NCI-H526 treated with DMSO at 0.1 percent for 48 hours (cell line): ENCODE results near the gene FRY.
"Not testable (repeated sequence)": the region's sequence is repeated elsewhere in the genome, so short reads cannot be mapped to it uniquely, and the experiment has no call there.

Experiments used
- DNase-seq: peaks from one replicate; lab custom pipeline; 2025; lab: John Stamatoyannopoulos, UW

FRY gene

DNA sequence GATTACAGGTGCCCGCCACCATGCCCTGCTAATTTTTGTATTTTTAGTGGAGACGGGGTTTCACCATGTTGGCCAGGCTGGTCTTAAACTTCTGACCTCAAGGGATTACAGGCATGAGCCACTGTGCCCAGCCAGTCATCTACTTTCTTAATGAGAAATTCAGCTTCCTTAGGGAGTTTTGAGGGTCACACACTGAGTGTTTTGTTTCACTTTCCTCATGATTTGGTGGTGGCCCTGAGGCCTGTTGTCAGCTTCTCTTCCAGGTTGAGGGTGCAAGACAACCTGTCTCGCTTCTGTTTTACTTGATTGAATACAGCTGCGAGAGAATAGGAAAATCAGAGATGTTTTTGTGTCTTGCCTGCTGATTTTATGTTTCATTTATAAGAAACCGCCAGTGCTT lies 9.9 kb downstream of the FRY start:
- no peak for DNase-seq

DNA sequence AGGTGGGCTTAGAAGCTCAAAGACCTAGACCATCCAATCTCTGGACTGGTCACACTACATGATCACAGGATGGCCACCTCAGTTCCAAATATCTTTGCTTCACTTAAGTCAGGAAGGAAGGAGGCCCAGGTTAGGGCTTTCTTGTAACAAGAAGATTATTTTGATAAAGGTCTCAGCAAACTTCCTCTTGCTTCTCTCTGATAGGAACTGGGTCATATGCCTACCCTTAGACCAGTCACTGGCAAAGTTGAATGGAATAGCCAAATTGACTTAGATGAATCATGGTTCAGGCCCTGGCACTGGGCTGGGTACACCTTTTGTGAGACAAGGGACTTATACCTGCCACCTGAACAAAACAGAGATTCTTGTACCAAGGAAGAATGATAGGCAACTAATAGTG lies 11.0 kb downstream of the FRY start:
- no peak for DNase-seq

DNA sequence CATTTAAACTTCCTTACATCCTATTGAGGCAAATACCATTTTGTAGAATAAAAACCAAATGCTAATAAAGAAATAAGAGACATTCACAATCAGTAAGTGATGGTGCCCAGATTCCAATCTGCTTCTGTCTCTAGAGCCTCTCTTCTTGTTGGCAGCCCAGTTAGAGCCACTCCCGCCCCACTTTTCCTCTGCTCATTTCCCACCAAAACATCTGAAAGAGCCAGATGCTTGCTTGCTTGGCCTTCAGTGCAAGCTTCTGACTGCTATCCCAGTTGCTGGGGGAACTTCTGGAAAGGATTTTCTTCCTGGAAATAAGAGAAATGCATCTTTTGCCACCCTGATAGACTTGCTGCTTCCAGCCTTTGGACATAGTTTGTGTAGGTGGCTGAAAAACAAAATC lies 12.9 kb downstream of the FRY start:
- DNase-seq = no peak

DNA sequence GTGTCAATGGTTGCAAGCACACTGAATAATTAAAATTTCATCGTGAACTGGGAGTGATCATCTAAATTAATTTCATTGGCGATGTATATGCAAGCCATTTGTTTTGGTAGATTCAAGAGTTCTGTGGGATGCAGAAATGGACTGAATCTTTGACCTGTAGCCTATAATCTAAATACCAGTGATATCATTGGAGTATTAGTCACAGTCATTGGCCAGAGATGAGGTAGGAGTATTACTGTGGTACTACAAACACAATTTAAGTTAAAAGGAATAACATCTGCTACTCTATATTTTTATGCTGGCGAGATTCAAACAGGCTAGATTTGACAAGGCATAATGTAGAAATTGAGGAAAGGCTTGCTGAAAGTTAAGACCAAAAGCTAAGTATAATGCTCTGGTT lies 14.0 kb downstream of the FRY start:
- no peak for DNase-seq

DNA sequence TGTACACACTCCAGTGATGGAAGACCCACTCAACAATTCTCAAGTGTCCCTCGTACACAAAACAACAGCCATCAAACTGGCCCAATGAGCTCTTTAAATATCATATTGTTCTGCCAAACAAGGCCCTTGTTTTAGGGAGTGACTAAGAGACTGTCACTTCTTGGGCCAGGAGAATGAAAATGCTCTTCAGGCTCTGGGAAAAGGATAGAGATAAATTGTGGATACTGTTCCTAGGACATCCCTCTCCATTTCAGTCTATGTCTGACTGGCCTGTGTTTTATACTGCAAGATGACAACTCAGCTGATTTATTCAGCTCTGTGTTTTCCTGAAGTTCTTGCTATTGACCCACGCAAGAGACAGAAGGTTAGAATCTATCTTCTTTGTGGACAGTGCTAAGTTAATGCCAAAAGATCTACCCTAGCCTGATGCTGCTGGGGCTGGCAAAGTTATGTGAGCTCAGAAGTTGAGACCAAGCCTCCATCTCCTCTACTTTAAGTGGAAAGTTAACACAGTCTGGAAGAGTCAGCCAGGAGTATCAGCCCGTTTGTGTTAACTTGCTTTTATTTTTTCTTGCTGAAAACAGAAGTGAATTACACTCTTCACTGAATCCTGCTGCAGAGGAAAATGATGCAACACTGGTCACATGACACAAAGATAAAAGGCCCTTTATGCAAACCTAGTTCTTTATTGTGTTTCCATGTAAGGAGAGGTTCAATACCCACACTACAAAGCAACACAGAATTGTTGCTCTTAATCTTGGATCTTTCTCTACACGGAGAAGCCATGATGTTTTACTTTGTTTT lies 14.6 kb downstream of the FRY start:
- peak; percentile 33 for DNase-seq

DNA sequence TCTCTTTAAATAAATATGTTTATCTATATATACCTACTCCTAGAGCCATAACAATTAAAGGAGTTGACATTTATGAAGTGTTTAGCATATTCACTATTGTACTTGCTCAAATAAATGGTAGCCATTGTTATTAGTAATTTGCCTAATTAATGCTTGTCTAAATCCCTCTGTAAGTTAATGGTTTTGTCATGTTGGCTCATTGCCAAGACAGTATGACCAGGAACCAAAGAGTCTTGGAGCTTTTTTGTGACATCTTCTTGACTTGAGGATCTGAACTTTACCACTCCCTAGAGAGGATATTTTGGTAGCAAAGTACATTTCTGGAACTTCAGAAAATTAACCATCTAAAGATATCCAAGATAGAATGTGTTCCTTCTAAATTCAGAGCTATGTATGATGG lies 15.5 kb downstream of the FRY start:
- no peak for DNase-seq

DNA sequence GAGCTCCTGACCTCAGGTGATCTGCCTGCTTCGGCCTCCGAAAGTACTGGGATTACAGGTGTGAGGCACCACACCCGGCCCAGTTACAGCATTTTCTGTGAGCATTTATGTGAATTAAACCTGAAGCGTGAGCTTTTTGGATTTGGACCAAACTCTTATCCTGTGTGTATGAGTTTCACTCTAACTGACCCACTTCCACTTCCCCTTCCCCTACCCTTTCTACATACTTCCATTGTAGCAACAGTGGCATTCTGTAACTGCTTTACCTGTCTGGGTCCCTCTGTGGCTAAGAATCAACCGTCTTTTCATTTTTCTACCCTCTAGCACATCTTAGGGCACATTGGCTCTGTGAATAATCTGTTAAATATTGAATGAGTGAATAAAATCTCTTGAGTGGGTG lies 16.2 kb downstream of the FRY start:
- no peak for DNase-seq

DNA sequence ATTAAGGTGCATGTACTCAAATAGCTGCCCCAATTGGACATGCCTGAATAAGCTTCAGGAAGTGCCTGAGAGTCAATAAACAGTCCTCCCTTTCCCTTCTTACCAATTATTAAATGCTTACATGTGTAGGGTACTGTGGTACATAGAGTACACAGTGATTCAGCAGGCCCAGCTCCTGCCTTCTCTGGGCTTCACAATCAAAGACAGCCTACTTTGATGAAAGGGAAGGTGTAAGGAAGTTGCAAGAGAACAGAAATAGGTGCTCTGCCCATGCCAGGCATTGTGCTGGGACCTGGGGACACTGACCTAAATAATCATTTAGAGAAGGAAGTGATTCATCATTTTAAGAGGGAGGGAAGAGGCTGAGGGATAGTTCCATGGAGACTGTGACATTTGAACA lies 17.2 kb downstream of the FRY start:
- peak; percentile 65 for DNase-seq

DNA sequence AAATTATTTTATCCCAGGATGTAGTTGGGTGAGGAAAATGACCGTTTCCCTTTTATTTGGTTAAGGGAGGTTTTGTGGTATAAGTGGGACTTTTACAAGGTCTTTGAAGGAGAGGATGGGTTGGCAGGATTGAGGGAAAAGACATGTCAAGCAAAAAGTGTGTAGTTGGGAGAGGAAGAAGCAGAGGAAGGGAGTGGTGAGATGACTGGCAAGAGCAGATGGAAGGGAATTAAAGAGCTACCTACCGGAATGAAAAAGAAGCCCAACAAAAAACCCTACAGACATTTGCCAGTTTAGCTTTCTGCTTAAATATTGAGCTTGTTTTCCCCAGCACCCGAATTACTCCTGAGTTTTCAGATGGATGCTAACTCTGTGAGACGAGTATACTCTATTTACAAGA lies 19.6 kb downstream of the FRY start:
- no peak for DNase-seq

DNA sequence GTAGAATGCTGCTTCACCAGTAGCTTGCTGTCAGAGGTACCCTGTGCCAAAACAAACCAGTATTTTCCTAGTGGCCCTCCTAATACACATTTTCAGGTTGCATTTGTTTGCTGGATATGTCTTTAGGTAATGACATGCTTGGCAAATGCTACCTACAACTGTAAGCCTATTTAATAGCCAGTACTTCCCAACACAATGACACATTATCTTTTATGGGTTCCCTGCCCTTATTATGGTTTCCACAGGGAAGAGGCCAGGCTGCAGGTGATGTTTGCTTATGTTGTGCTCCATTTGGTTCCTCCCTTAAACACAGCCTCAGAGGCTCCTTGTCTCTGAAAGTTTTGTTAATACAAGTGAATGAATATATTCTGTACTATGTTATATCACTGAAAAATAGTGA lies 24.7 kb downstream of the FRY start:
- DNase-seq = peak; percentile 96

DNA sequence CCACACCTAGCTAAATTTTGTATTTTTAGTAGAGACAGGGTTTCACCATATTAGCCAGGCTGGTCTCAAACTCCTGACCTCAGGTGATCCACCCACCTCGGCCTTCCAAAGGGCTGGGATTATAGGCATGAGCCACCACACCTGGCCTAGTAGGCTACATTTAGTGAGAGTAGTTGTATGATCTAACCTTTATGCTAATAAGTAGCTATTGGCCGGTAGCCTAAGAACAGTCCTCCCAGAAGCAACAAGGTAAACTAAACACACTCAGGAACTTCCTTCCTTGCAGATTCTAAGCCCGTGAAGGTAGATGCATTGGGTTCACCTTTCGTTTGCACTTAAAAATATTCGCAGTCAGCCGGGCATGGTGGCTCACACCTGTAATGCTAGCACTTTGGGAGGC lies 25.8 kb downstream of the FRY start:
- not testable (repeated sequence) for DNase-seq

DNA sequence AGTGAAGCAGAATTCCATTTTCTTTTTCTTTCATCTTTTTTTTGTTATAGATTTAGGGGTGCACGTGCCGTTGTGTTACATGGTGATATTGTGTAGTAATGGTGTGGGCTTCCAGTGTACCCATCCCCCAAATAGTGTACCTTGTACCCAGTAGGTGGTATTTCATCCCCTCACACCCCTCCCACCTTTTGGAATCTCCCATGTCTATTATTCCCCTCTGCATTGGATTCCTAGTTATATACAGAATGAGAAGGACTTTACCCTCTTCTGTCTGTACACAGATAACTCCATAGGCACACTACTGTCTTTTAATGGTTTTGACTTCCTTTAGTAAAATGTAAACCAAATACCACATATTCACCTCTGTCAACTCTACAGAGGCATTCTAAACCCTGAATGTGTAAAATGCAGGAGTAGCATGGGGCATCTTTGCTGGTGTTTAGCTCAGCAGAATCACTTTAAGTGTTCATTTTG lies 28.0 kb downstream of the FRY start:
- peak; percentile 53 for DNase-seq

DNA sequence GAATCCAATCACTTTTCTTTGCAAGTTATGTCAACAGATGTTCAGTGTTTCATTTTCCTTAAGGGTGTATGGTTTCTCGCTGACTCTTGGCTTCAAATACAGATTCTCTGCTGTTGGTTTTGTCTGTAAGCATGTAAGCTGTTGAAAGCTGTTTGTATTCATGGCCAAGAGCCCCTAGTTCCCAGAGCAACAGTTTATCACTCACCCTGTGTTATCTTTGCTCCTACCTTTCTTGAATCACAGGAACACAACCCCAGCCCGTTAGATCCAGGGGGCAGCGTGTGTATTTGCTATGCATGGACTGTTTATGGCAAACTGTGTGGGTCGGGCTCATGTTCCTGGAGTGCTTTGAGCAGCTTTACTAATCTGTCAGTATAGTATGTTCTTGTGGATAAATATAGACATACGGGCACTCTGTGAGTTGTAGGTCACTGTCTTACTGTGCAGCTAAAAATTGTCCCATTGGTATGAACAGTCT lies 28.9 kb downstream of the FRY start:
- DNase-seq = no peak

DNA sequence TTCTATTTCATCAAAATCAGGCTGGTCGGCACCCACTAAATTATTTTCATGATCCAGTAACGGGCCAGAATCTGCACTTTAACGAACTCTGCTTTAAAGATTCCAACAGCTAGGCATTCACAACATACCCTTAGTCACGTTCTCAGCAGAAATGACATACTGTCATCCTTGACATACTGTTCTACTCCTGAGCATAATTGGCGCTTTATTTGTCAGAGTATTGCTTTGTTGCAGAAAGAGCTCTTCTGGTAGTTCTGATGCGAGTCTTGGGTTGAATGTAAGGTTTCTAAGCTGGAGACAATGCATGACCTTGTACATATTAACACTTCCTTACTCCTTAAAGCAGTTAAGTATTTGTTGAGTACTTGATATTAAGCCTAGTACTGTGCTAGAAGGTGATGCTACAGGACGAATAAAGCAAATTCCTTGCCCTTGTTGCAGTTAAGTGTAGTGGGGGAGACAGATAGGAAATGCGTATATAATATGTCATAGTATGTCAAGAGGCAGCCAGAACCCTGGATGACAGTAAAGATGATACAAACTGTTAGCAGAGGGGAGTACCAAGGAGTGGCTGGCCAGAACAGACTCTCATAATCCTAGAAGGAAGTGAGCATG lies 32.2 kb downstream of the FRY start:
- no peak for DNase-seq

DNA sequence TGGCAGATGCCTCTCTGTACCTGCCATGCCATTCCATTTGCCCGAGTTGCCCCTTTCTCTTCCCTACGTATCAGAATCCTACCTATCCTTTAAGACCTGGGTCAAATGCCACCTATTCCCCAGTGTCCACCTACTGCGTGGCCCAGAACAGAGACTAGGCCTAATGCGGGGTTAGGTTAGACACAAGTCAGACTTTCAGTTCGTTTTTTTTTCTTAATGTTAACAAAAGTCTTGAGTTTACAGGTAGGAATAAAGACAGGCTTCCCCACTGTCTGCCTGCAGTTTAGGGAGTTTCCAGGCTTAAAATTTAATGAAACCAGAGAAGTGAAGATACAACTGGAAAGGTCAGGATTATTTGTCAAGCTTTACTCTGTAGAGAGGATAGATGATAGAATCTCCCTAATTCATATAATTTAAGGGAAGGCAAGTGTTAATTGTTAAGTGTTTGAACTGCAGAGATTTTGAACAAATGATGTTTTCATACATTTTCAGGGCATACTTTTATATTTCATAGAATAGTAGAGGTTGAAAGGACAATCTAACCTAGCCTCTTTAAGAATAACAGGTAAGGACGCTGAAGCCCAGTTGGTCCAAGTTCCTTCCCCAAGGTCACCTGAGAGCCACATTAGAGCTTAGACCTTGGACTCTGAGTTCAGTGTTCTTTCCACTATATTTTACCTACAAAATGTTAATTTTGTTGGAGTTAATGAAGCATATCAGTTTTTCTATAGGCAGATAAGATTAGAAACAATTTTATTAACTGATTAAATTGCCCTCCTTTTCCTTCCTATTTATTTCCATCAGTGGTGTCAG lies 35.8 kb downstream of the FRY start:
- no peak for DNase-seq

DNA sequence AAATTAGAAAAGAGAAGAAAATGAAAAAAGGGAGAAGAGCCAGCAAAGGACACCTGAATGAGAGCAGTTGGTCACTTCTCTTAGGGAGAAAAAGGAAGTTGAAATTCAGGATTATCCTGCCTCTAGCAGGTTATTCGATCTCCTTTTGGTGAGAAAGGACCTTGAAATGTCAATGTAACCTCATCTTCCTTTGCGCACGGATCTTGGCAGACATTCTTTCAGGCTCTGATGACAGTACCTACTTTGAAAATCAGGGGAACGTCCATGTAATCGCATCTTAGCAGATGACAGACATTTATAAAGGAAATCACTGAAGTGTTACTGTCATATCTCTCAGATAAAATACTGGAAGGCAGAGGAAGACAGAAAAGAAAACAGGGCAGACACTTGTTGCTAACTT lies 36.7 kb downstream of the FRY start:
- DNase-seq = no peak

DNA sequence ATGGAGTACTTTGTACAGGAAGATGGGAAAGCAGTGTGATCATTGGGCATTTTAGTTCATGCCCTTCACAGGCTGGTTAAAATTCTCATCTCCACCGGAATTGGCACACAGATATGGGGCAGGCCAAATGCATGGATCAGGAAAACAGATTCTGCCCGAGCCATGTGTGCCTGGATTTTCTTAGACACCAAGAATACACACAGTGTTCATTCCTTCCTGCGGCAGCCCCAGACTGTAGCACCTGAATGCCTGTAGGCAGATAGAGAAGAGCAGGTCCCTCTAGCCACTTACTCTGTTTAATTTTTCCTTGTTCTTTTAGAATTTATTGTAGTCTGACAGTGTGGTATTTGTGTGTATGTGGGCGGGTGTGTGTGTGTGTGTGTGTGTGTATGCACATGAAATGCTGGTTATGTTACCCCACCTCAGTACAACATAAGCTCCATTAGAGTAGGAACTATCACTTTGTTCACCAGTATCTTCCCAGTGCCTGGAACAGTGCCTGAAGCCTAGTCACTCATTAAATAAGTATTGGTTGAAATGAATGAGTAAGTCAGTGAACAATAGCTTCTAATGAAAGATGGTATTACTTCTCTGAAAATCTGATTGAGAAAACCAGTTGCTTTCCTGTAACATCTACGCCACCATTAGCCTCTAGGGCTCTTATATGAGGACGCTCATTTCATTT lies 41.7 kb downstream of the FRY start:
- DNase-seq = no peak

DNA sequence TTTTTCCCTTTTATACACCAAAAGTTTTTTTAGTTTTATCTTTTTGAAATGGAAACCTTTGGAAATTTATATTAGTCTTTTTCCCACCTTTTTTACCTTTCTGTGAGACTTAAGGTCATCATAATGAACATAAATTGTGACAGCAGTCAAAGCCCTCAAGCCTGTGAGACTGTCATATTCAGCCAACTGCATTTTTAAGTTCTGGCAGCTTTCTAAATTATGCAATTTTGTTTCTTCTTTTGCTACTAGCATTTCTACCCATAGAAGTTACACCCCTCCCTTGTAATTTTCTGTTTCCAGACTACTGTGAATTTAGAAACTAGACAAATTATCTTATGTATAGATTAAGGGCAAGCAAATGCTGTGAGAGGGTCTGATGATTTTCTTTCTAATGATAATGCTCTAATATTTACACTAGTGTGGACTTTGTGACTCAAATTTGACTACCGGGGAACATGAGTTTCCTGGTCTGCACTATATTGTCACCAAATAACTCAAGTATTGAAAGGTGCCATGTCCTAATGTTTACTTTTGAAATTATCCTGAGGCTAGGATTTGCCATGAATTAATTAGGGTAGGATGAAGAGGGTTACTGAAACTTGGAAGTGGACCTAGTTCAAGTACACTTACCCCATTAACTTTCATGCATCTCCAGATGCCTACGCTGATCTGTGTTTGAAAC lies 43.7 kb downstream of the FRY start:
- peak; percentile 95 for DNase-seq

DNA sequence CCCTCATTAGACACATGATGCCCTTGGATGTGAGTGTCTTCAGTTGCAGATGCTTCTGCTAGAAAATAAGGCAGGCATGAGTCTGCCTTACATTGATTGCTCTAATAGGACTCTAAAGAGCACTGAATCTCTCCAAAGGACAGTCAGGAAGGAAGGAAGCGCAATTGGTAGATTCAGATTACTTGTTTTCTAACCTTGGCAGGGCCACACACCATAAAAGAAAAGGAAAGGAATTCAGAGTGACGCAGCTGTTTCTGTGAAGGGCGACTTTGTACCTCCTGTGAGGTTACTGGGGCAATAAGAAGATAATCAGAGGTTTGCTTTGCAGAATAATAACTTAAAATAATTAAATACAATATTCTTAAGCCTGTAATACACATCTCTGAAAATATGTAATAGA lies 48.0 kb downstream of the FRY start:
- no peak for DNase-seq

DNA sequence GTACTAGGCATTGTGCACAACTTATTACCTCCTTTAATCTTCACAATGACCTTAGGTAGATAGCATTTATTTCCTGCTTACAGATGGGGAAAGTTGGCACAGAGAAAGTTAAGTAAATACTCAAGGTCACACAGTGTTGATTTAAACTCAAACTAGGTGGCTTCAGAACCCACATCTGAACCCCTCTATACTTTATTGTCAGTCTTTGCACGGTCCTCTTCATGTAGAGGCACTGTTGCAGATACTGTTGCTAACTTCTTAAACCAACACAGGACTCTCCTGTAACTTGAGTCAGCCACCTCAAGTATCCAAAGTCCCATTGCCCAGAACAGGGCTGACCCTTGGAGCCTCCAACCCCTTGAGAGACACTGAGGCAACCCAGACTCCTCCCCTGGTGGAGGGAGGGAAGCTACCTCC lies 48.8 kb downstream of the FRY start:
- no peak for DNase-seq

DNA sequence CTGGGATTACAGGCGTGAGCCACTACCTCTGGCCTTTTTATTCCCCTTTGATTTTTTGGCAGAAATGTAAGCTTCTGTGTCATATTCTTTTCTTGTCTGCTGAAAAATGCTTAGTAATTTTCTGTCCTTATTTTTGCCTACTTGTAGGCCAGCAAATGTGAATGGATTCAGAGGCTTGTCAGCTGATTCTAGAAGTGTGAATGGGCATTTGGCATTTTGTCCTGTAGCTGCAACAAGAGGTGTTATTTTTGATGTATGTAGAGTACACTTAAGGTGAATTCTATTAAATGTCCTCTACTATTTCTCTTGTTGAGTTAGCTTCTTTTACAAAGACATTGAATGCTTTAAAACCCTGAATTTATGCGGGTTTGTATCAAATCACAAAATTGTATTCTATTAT lies 50.0 kb downstream of the FRY start:
- no peak for DNase-seq

DNA sequence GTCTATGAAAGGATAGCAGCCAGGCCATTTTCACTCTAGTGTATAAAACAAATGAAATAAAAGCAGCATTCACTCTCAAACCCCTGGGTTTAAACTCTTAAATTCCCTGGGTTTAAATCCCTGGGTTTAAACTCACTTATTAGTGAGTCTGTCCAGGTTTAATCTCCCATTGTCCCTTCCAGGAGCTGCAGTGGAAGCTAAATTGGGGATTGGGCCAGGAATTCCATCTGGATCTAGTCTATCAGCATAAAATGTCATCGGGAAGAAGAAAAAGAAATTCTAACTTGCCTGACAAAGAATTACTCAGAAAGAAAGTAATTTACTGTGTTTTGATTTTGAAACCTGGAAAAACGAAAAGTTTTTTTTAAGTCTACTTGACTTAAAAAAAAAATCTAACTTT lies 54.8 kb downstream of the FRY start:
- DNase-seq = no peak
